ENCODE measurements around the gene EVC.

DNA sequence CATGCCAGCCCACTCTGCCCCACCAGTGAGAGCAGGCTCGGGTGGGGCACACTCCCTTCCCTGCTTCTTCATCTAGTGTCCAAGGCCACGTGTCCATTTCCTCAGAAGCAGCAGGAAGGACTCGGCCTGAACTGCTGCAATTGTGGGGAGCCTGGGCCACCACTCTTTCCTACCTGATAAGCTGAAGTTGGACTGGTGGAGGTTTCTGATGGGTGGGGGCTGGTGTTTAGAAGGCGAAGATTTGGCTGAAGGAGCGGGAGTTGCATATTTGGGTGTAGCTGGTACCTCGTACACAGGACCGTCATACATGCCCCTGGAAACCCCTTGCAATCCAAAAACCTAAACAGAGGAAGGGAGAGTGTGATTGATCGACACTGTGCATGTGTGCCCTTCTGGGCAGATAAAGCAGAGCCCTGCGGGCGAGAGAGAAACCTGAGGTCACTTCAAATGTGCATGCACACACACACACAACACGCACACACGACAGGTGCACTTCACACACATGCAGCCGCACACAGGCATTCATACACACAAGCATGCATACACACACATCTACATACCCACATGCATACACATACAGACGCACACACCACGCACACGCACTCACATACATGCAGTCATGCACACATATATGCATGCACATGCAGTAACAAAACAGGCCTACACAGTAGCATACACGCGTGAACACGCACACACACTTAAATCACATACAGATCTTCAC lies 114.5 kb downstream of the EVC start:
- TF ChIP-seq, protein P1, sequence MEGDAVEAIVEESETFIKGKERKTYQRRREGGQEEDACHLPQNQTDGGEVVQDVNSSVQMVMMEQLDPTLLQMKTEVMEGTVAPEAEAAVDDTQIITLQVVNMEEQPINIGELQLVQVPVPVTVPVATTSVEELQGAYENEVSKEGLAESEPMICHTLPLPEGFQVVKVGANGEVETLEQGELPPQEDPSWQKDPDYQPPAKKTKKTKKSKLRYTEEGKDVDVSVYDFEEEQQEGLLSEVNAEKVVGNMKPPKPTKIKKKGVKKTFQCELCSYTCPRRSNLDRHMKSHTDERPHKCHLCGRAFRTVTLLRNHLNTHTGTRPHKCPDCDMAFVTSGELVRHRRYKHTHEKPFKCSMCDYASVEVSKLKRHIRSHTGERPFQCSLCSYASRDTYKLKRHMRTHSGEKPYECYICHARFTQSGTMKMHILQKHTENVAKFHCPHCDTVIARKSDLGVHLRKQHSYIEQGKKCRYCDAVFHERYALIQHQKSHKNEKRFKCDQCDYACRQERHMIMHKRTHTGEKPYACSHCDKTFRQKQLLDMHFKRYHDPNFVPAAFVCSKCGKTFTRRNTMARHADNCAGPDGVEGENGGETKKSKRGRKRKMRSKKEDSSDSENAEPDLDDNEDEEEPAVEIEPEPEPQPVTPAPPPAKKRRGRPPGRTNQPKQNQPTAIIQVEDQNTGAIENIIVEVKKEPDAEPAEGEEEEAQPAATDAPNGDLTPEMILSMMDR (IDR thresholded peaks at IDR 0.05; ENCODE audit: low read depth, low read length), result no peak
- TF ChIP-seq EZH2phosphoT487 (IDR thresholded peaks at IDR 0.05; ENCODE audit: low read depth), result no peak

Measured in OCI-LY3 (cell line).